B cell (primary cell): ENCODE data around the gene BMP7.

Experiments used
- CTCF ChIP-seq: fragments of 200-600 bp; IDR thresholded peaks from one replicate; pipeline ENCODE4 v1.8.0; 2022; ENCODE audit warnings: antibody characterized with exemption, mild to moderate bottlenecking
- EZH2 ChIP-seq: IDR thresholded peaks from 2 replicates; pipeline ENCODE4 v1.6.1; 2012; ENCODE audit warnings: borderline replicate concordance, low read depth, mild to moderate bottlenecking, moderate library complexity, low read length; ENCODE audit not compliant: insufficient read depth, poor library complexity, severe bottlenecking

GRCh38 chr20:57180387-57180786 is 86.1 kb downstream of the BMP7 start:
- TF ChIP-seq CTCF (no peak), EZH2 (no peak)
